KMS-11 (cell line): ENCODE data around the gene MS4A4E.
"Not testable (repeated sequence)": the region's sequence is repeated elsewhere in the genome, so short reads cannot be mapped to it uniquely, and the experiment has no call there.

ENCODE experiments used
- H2AFZ ChIP-seq: fragments of 200-600 bp; sonication (generic); 2 replicates; pipeline ENCODE4 v1.6.1; 2016; ENCODE audit warnings: antibody characterized with exemption, mixed run types, low read depth
- H3K27ac ChIP-seq: fragments of 200-600 bp; sonication (generic); 2 replicates; pipeline ENCODE4 v1.6.1; 2016; ENCODE audit warnings: mild to moderate bottlenecking, mixed run types
- H3K27me3 ChIP-seq: fragments of 200-600 bp; sonication (generic); 2 replicates; pipeline ENCODE4 v1.6.1; 2017; ENCODE audit warnings: mild to moderate bottlenecking, low read depth, mixed run types, moderate library complexity; ENCODE audit not compliant: insufficient read depth
- H3K36me3 ChIP-seq: fragments of 200-600 bp; sonication (generic); 2 replicates; pipeline ENCODE4 v1.6.1; 2017; ENCODE audit warnings: mild to moderate bottlenecking, mixed run types; ENCODE audit not compliant: insufficient read depth
- H3K4me1 ChIP-seq: fragments of 200-600 bp; sonication (generic); 2 replicates; pipeline ENCODE4 v1.6.1; 2016; ENCODE audit warnings: mild to moderate bottlenecking, low read depth, mixed run types; ENCODE audit not compliant: poor library complexity, severe bottlenecking
- H3K4me2 ChIP-seq: fragments of 200-600 bp; sonication (generic); 2 replicates; pipeline ENCODE4 v1.7.0; 2016; ENCODE audit warnings: mild to moderate bottlenecking, mixed run types
- H3K4me3 ChIP-seq: fragments of 200-600 bp; sonication (generic); IDR thresholded peaks from 2 replicates; pipeline ENCODE4 v1.6.1; 2017; ENCODE audit warnings: low read depth, low read length, mixed read lengths; ENCODE audit not compliant: insufficient read depth
- H3K79me2 ChIP-seq: fragments of 200-600 bp; sonication (generic); 2 replicates; pipeline ENCODE4 v1.6.1; 2016; ENCODE audit warnings: low read depth, mixed run types; ENCODE audit not compliant: insufficient read depth
- H3K9ac ChIP-seq: fragments of 200-600 bp; sonication (generic); 2 replicates; pipeline ENCODE4 v1.6.1; 2016; ENCODE audit warnings: mild to moderate bottlenecking, mixed run types
- H4K20me1 ChIP-seq: fragments of 200-600 bp; sonication (generic); 2 replicates; pipeline ENCODE4 v1.6.1; 2016; ENCODE audit warnings: mild to moderate bottlenecking, mixed run types; ENCODE audit not compliant: insufficient read depth
- TF ChIP-seq, protein P1 (sequence below): fragments of 200-600 bp; sonication (generic); conservative IDR thresholded peaks from 2 replicates; pipeline ENCODE4 v1.6.1; 2017; ENCODE audit warnings: low read depth, mild to moderate bottlenecking, antibody characterized with exemption, low read length, moderate library complexity, mixed read lengths

The MS4A4E gene

DNA sequence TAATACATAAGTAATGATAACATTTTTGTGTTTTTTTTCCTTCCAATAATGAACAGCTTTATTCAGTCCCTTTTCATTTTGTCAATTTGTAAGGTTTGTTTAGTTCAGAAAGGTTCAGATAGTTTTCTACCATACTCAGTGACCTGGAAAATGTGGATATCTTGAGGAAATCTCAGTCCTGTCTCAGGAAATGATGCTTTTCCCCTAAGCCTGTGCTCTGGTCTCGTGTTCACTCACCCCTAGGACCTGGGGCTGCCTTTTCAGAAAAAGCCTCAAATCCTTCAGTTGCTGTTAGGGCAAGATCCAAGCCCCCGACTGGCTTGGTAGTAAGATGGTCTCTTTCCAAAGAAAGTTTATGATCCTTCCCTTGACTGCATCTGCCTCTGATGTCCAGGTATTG, 81.8 kb downstream of the MS4A4E start:
- Histone ChIP-seq H3K79me2 (no peaks in the 10 kb centered on the region), H4K20me1 (no peaks in the 10 kb centered on the region), H3K9ac (no peak overlapping the region), H3K27ac (no peak overlapping the region), H3K4me1 (no peaks in the 10 kb centered on the region), H2AFZ (no peak overlapping the region), H3K4me2 (no peak overlapping the region), H3K4me3 (no peak overlapping the region), H3K36me3 (no peaks in the 10 kb centered on the region), H3K27me3 (no peaks in the 10 kb centered on the region)
- TF ChIP-seq, protein P1, sequence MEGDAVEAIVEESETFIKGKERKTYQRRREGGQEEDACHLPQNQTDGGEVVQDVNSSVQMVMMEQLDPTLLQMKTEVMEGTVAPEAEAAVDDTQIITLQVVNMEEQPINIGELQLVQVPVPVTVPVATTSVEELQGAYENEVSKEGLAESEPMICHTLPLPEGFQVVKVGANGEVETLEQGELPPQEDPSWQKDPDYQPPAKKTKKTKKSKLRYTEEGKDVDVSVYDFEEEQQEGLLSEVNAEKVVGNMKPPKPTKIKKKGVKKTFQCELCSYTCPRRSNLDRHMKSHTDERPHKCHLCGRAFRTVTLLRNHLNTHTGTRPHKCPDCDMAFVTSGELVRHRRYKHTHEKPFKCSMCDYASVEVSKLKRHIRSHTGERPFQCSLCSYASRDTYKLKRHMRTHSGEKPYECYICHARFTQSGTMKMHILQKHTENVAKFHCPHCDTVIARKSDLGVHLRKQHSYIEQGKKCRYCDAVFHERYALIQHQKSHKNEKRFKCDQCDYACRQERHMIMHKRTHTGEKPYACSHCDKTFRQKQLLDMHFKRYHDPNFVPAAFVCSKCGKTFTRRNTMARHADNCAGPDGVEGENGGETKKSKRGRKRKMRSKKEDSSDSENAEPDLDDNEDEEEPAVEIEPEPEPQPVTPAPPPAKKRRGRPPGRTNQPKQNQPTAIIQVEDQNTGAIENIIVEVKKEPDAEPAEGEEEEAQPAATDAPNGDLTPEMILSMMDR = no peak

DNA sequence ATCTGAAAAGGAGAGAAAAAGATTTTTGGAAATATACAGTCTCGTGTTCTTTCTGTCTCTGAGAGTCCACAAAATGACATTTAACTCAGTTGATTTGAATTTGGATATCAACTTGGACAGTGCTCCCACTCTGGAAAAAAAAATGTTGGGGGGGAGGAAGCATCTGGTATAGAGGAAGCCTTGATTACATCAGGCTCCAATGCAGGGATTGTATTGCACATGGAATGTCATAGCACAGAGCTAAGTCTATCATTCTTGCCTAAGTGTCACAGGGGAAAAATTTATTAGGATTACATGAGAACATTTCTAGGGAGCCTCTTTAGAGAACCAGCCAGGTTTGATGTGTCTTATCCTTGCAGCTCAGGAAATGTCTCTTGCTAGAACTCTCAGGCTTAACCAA, 83.1 kb downstream of the MS4A4E start:
- Histone ChIP-seq H2AFZ (no peak overlapping the region), H4K20me1 (no peaks in the 10 kb centered on the region), H3K4me3 (no peak overlapping the region), H3K27ac (no peak overlapping the region), H3K79me2 (no peaks in the 10 kb centered on the region), H3K36me3 (no peaks in the 10 kb centered on the region), H3K4me2 (no peak overlapping the region), H3K27me3 (no peaks in the 10 kb centered on the region), H3K9ac (no peak overlapping the region), H3K4me1 (no peaks in the 10 kb centered on the region)
- TF ChIP-seq, protein P1 = no peak

DNA sequence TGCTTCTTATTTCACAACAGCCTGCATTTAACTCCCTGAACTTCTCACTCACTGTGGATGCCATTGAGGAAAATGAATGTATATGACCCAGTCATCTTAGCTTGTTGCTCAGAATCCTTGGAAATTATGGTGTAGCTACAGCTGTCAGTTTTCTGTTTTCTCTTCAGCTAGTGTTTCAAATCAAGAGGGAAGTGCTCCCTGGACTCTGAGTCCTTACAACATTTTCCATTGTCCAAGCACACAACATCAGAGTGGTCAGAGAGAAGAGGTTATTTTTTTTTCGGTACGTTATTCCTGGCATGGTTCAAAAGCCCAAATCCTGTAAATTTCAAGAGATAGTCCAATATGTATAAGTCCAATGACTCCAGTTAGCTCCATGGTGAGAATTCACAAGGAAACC, 83.7 kb downstream of the MS4A4E start:
- no peak overlapping the region for H3K27ac ChIP-seq
- H3K27me3 ChIP-seq = no peaks in the 10 kb centered on the region
- no peak overlapping the region for H3K9ac ChIP-seq
- no peaks in the 10 kb centered on the region for H3K79me2 ChIP-seq
- H4K20me1 ChIP-seq = no peaks in the 10 kb centered on the region
- H3K36me3 ChIP-seq = no peaks in the 10 kb centered on the region
- TF ChIP-seq, protein P1 = no peak
- no peak overlapping the region for H3K4me3 ChIP-seq
- no peaks in the 10 kb centered on the region for H3K4me1 ChIP-seq
- H2AFZ ChIP-seq = no peak overlapping the region
- no peak overlapping the region for H3K4me2 ChIP-seq

GRCh38 chr11:60158636-60159035, 84.3 kb downstream of the MS4A4E start:
- TF ChIP-seq, protein P1 = no peak
- no peaks in the 10 kb centered on the region for H3K4me1 ChIP-seq
- no peaks in the 10 kb centered on the region for H3K79me2 ChIP-seq
- H3K27me3 ChIP-seq = no peaks in the 10 kb centered on the region
- no peaks in the 10 kb centered on the region for H3K36me3 ChIP-seq
- H3K27ac ChIP-seq = no peak overlapping the region
- no peak overlapping the region for H3K4me3 ChIP-seq
- H4K20me1 ChIP-seq = no peaks in the 10 kb centered on the region
- H3K4me2 ChIP-seq = no peak overlapping the region
- H2AFZ ChIP-seq = no peak overlapping the region
- H3K9ac ChIP-seq = no peak overlapping the region

- no peaks in the 10 kb centered on the region for H4K20me1 ChIP-seq
- H3K79me2 ChIP-seq = no peaks in the 10 kb centered on the region
- H3K36me3 ChIP-seq = no peaks in the 10 kb centered on the region
- TF ChIP-seq, protein P1 = no peak
- no peaks in the 10 kb centered on the region for H3K27me3 ChIP-seq
- H2AFZ ChIP-seq = no peak overlapping the region
- H3K27ac ChIP-seq = no peak overlapping the region
- no peak overlapping the region for H3K9ac ChIP-seq
- no peak overlapping the region for H3K4me3 ChIP-seq
- H3K4me2 ChIP-seq = no peak overlapping the region
- no peaks in the 10 kb centered on the region for H3K4me1 ChIP-seq
These were observed 87.0 kb downstream of the MS4A4E start for GRCh38 chr11:60155931-60156330.

GRCh38 chr11:60152727-60153126, 90.2 kb downstream of the MS4A4E start:
- not testable (repeated sequence) for H2AFZ ChIP-seq

More at GRCh38 chr11:60152727-60153126, 90.2 kb downstream of the MS4A4E start:
- H3K4me3 ChIP-seq, H3K4me1 ChIP-seq, H3K27ac ChIP-seq, H3K27me3 ChIP-seq, H3K36me3 ChIP-seq, H3K9ac ChIP-seq, H3K79me2 ChIP-seq, H3K4me2 ChIP-seq, H4K20me1 ChIP-seq: not testable (repeated sequence)
